ENCODE measurements around the gene KCNJ9. TPM values are rescaled to one million over a fixed set of nuclear protein-coding genes. Genes with fewer than 3 reads are reported as not detected.

Gene KCNJ9
- total and polyA plus RNA-seq, 2 of the 4 experiments (the other 2 are of a cell fraction), result not detected

GRCh38 chr1:160107512-160107911 lies 26.2 kb downstream of the KCNJ9 start:
- H3K79me1 ChIP-seq (ENCODE audit: low read depth in 1 of 2, low read length in 2 of 2), result no peaks in the 10 kb centered on the region
- H4K8ac ChIP-seq (ENCODE audit: low read depth in 2 of 2, low read length in 2 of 2), result no peak overlapping the region
- H3K4me3 ChIP-seq (ENCODE audit: insufficient read depth, low read depth, low read length), result no peak overlapping the region
- in situ Hi-C loops (cut with MboI; ENCODE audit: low sequenced_read_pairs) (no loop called here), intact Hi-C loops (cut with micrococcal nuclease) (no loop called here), dilution Hi-C loops (cut with HindIII; ENCODE audit: low sequenced_read_pairs, unreplicated experiment) (loop anchor here (10.0 kb wide), 1 partner anchor 107 kb away; no protein-coding TSS in a partner anchor)
- H2BK15ac ChIP-seq (ENCODE audit: low read depth, low read length), result no peak overlapping the region
- H3K27ac ChIP-seq (ENCODE audit: insufficient read depth, low read length), result no peak overlapping the region
- no peak overlapping the region for H2AK9ac ChIP-seq (replicated peaks; ENCODE audit: low read depth, low read length, poor library complexity)
- no peak overlapping the region for H3K56ac ChIP-seq (ENCODE audit: extremely low read depth, insufficient read depth, low read length)
- no peak overlapping the region for H3K18ac ChIP-seq (ENCODE audit: low read depth, low read length)
- no peak for TF ChIP-seq CTCF (conservative IDR thresholded peaks at IDR 0.05; ENCODE audit: low read depth, low read length)
- no peak for TF ChIP-seq NFE2L2 (IDR thresholded peaks at IDR 0.05; ENCODE audit: low read depth, low read length)
- no peak for TF ChIP-seq USF2 (IDR thresholded peaks at IDR 0.05; ENCODE audit: low read depth, low read length)
- TF ChIP-seq ELK1 (IDR thresholded peaks at IDR 0.05; ENCODE audit: borderline replicate concordance, low read depth, low read length), result no peak
- TF ChIP-seq BHLHE40 (IDR thresholded peaks at IDR 0.05; ENCODE audit: low read depth, low read length), result no peak
- TF ChIP-seq MAFK (IDR thresholded peaks at IDR 0.05; ENCODE audit: low read depth, low read length), result no peak
- no peak for TF ChIP-seq MXI1 (IDR thresholded peaks at IDR 0.05; ENCODE audit: borderline replicate concordance, low read depth, low read length)
- no CpG with 5 or more reads among the region's 1 CpG for WGBS, 2 experiments (ENCODE audit: extremely low coverage in 2 of 2, insufficient read length in 1 of 2)
- BruUV-seq (replicated peaks), result no TSS peak
- no peak overlapping the region for H4K91ac ChIP-seq (ENCODE audit: insufficient read depth, low read depth, low read length)
- POLR2A ChIA-PET (ENCODE audit: unreplicated experiment), result no interaction called here
- CTCF ChIA-PET, result no interaction called here
- H4K5ac ChIP-seq (ENCODE audit: low read depth, low read length), result no peak overlapping the region
- H2BK120ac ChIP-seq (ENCODE audit: low read depth, low read length), result no peak overlapping the region
- no peaks in the 10 kb centered on the region; the same call in 1 of the 2 replicates for H3K9me1 ChIP-seq (ENCODE audit: insufficient read depth, low read length)
- no peak overlapping the region for H3K23ac ChIP-seq (ENCODE audit: low read depth, low read length)
- H2AFZ ChIP-seq (replicated peaks; ENCODE audit: low read length, poor library complexity), result no peak overlapping the region
- H2AK5ac ChIP-seq (ENCODE audit: low read depth, low read length), result no peak overlapping the region
- no peaks in the 10 kb centered on the region for H3K9me3 ChIP-seq (ENCODE audit: control insufficient read depth, insufficient read depth, low read length)
- no peak overlapping the region for H3K4ac ChIP-seq (ENCODE audit: low read depth, low read length)
- H3K9ac ChIP-seq (ENCODE audit: low read depth, low read length), result no peak overlapping the region
- H4K20me1 ChIP-seq (ENCODE audit: insufficient read depth, low read length), result no peaks in the 10 kb centered on the region
- DNase-seq (no peak), ATAC-seq (ENCODE audit: low read depth) (no peak)
- no peak overlapping the region for H2BK5ac ChIP-seq (ENCODE audit: low read depth, low read length, poor library complexity, severe bottlenecking)
- H3K4me2 ChIP-seq (ENCODE audit: low read depth, low read length), result no peak overlapping the region
- H3K27me3 ChIP-seq (ENCODE audit: control insufficient read depth, insufficient read depth, low read length), result peaks cover 33% of the 10 kb centered on the region
- H3K14ac ChIP-seq (replicated peaks; ENCODE audit: low read depth, low read length), result no peak overlapping the region
- peaks cover 14% of the 10 kb centered on the region for H3K4me1 ChIP-seq (ENCODE audit: control insufficient read depth, insufficient read depth, low read length)
- no peaks in the 10 kb centered on the region for H3K36me3 ChIP-seq (ENCODE audit: control insufficient read depth, insufficient read depth, low read length)
- no peak overlapping the region for H2BK20ac ChIP-seq (ENCODE audit: low read depth, low read length)

All from IMR-90 (cell line).